Neuron (in vitro differentiated cells): ENCODE data around the gene ADRA2A.

Experiments used
- H2AFZ ChIP-seq: one replicate; pipeline ENCODE4 v1.6.1; 2013; ENCODE audit warnings: low read depth, mild to moderate bottlenecking, inconsistent platforms, low read length, moderate library complexity
- H3K27me3 ChIP-seq: one replicate; pipeline ENCODE4 v1.6.1; 2013; ENCODE audit warnings: low read length; ENCODE audit not compliant: insufficient read depth
- H3K36me3 ChIP-seq: one replicate; pipeline ENCODE4 v1.6.1; 2013; ENCODE audit warnings: low read length; ENCODE audit not compliant: insufficient read depth
- H3K4me1 ChIP-seq: one replicate; pipeline ENCODE4 v1.6.1; 2013; ENCODE audit warnings: low read length; ENCODE audit not compliant: insufficient read depth
- H3K4me3 ChIP-seq: 2 replicates; pipeline ENCODE4 v1.5.1; 2013; ENCODE audit warnings: mild to moderate bottlenecking, low read length, moderate library complexity
- H3K9me3 ChIP-seq: one replicate; pipeline ENCODE4 v1.6.1; 2013; ENCODE audit warnings: low read length

Gene ADRA2A

GRCh38 chr10:111077785-111078504 lies 1.1 kb downstream of the ADRA2A start:
- no peak overlapping the region for H3K4me3 ChIP-seq
- no peaks in the 10 kb centered on the region for H3K36me3 ChIP-seq
- H2AFZ ChIP-seq, result no peak overlapping the region
- peaks cover 54% of the 10 kb centered on the region for H3K27me3 ChIP-seq
- peaks cover 6% of the 10 kb centered on the region for H3K9me3 ChIP-seq
- H3K4me1 ChIP-seq, result peaks cover 9% of the 10 kb centered on the region

DNA sequence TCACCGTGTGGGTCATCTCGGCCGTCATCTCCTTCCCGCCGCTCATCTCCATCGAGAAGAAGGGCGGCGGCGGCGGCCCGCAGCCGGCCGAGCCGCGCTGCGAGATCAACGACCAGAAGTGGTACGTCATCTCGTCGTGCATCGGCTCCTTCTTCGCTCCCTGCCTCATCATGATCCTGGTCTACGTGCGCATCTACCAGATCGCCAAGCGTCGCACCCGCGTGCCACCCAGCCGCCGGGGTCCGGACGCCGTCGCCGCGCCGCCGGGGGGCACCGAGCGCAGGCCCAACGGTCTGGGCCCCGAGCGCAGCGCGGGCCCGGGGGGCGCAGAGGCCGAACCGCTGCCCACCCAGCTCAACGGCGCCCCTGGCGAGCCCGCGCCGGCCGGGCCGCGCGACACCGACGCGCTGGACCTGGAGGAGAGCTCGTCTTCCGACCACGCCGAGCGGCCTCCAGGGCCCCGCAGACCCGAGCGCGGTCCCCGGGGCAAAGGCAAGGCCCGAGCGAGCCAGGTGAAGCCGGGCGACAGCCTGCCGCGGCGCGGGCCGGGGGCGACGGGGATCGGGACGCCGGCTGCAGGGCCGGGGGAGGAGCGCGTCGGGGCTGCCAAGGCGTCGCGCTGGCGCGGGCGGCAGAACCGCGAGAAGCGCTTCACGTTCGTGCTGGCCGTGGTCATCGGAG lies 1.8 kb downstream of the ADRA2A start:
- Histone ChIP-seq H3K27me3 (peaks cover 50% of the 10 kb centered on the region), H3K36me3 (no peaks in the 10 kb centered on the region), H2AFZ (no peak overlapping the region), H3K4me3 (no peak overlapping the region), H3K9me3 (peaks cover 6% of the 10 kb centered on the region), H3K4me1 (peaks cover 9% of the 10 kb centered on the region)

GRCh38 chr10:111079241-111079760 lies 2.5 kb downstream of the ADRA2A start:
- no peak overlapping the region for H2AFZ ChIP-seq
- H3K36me3 ChIP-seq, result no peaks in the 10 kb centered on the region
- H3K9me3 ChIP-seq, result peaks cover 6% of the 10 kb centered on the region
- H3K4me1 ChIP-seq, result peaks cover 9% of the 10 kb centered on the region
- H3K4me3 ChIP-seq, result no peak overlapping the region
- H3K27me3 ChIP-seq, result peaks cover 46% of the 10 kb centered on the region

DNA sequence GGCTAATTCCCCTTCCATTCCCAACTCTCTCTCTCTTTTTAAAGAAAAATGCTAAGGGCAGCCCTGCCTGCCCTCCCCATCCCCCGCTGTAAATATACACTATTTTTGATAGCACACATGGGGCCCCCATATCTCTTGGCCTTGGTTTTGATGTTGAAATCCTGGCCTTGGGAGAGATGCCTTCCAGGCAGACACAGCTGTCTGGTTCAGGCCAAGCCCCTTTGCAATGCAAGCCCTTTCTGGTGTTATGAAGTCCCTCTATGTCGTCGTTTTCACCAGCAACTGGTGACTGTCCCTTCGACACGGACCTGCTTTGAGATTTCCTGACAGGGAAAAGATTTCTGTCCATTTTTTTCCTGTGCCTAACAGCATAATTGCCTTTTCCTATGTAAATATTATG lies 3.0 kb downstream of the ADRA2A start:
- Histone ChIP-seq H3K4me3 (no peak overlapping the region), H3K27me3 (peaks cover 41% of the 10 kb centered on the region), H3K4me1 (peaks cover 9% of the 10 kb centered on the region)

GRCh38 chr10:111080224-111080623 lies 3.4 kb downstream of the ADRA2A start:
- Histone ChIP-seq H3K4me3 (no peak overlapping the region), H3K27me3 (peaks cover 36% of the 10 kb centered on the region), H3K36me3 (no peaks in the 10 kb centered on the region), H3K9me3 (peaks cover 6% of the 10 kb centered on the region), H3K4me1 (peaks cover 9% of the 10 kb centered on the region), H2AFZ (no peak overlapping the region)

More for the DNA sequence above, 3.0 kb downstream of the ADRA2A start:
- H3K36me3 ChIP-seq, result no peaks in the 10 kb centered on the region
- peaks cover 6% of the 10 kb centered on the region for H3K9me3 ChIP-seq
- no peak overlapping the region for H2AFZ ChIP-seq

DNA sequence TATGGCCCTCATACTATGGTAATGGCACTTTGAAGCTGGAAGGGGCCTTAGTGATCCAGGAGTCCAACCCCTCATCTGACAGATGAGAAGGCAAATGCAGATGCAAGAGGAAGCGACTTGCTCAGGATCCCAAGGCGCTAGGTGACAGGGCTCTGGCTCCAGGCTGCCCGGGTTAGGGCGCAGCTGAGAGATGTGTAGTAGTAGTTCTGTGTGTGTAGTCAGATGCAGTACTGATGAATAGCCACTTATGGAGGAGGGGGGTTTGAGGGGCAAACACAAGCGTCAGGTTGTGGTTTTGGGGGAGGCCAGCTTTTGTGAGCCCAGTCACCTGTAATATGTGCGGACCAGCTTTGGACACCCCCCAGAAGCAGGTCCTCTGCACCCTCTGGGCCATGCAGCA lies 4.8 kb downstream of the ADRA2A start:
- H3K9me3 ChIP-seq, result peaks cover 6% of the 10 kb centered on the region
- H3K36me3 ChIP-seq, result no peaks in the 10 kb centered on the region
- no peak overlapping the region for H3K4me3 ChIP-seq
- peaks cover 2% of the 10 kb centered on the region for H3K4me1 ChIP-seq
- no peak overlapping the region for H2AFZ ChIP-seq
- peaks cover 25% of the 10 kb centered on the region for H3K27me3 ChIP-seq

- H3K9me3 ChIP-seq, result peaks cover 6% of the 10 kb centered on the region
- H3K36me3 ChIP-seq, result no peaks in the 10 kb centered on the region
- H2AFZ ChIP-seq, result no peak overlapping the region
- H3K4me1 ChIP-seq, result no peaks in the 10 kb centered on the region
- no peak overlapping the region for H3K4me3 ChIP-seq
- H3K27me3 ChIP-seq, result peaks cover 17% of the 10 kb centered on the region
Measured at GRCh38 chr10:111082102-111082975, 5.5 kb downstream of the ADRA2A start.

- Histone ChIP-seq H3K4me3 (no peak overlapping the region), H3K9me3 (peaks cover under 1% of the 10 kb centered on the region), H3K4me1 (no peaks in the 10 kb centered on the region), H2AFZ (no peak overlapping the region), H3K36me3 (no peaks in the 10 kb centered on the region), H3K27me3 (peaks cover 8% of the 10 kb centered on the region)
Measured at GRCh38 chr10:111083222-111084095, 6.6 kb downstream of the ADRA2A start.

DNA sequence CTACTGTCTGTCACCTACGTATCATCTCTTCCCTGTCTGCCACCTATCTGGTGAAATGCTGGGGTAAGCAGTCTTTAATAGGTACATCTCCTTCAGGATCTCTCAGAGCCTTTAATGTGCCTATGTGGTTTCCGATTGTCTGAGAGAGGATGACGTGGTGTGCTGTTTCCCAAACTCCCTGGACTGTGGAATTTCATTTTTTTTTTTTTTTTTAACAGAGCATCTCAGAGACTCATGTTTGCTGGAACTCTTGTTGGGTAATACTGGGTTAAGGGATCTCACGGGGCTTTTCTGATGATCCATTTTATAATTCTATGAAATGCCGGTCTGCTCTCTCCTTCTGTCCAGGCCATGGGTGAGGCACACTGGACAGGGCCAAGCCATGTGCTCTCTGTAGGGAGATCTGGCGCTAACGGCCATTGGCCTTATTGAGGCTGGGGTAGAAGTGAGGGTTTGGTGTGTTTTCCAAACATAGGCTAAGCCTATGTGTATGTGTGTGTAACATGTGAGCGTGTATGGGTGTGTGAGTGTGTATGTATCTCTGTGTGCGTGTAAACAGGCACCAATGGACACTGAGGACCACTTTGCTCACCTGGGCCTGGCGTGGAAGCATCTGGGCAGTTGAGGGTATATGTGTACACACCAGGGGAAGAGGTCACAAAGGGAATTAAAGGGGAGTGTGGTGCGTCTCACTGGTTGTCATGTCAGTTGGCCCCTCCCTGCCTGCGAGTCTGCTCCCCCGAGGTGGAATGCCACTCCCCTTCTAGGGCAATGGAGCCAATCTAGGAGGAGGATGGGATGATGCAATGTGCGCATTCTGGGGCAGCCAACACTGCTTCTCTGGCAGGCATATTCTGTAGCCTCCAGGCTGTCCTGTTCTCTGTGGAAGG lies 7.8 kb downstream of the ADRA2A start:
- Histone ChIP-seq H3K27me3 (peaks cover 4% of the 10 kb centered on the region), H3K9me3 (no peaks in the 10 kb centered on the region), H2AFZ (no peak overlapping the region), H3K4me3 (no peak overlapping the region), H3K4me1 (no peaks in the 10 kb centered on the region), H3K36me3 (no peaks in the 10 kb centered on the region)

DNA sequence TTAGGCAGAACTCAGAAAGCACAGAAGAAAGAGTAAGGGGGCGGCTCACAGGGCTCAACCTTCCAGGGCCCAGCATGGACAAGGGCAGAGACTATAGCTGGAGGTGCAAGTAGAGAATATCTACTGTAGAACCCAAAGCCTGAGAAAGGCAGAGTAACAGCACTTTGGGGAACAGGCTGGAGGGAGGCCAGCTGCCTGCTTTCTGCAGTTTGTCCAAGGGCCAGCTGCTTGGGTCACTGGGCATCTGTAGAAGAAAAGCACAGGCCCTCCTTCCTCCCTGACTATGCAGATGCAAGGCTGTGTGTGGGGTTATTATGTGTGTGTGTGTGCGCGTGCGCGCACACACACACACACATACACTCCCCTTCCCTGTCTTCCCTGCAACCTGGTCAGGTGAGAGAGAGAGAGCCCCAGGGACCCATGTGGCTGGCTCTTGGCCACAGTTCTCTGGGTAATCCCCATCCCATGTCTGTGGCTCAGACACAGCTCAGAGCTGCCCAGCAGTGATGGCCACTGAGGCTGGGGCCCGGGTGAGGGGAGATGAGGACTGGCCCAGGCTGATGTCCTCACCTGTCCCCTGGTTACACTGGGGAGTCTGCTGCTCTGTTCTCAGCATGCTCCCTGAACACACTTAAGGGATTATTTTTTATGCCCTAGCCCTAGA lies 9.0 kb downstream of the ADRA2A start:
- Histone ChIP-seq H3K36me3 (no peaks in the 10 kb centered on the region), H3K4me3 (no peak overlapping the region), H3K27me3 (peaks cover 4% of the 10 kb centered on the region), H2AFZ (no peak overlapping the region), H3K9me3 (no peaks in the 10 kb centered on the region), H3K4me1 (no peaks in the 10 kb centered on the region)

- Histone ChIP-seq H3K4me3 (no peak overlapping the region), H3K9me3 (no peaks in the 10 kb centered on the region), H3K27me3 (peaks cover 4% of the 10 kb centered on the region), H3K4me1 (no peaks in the 10 kb centered on the region), H2AFZ (no peak overlapping the region), H3K36me3 (no peaks in the 10 kb centered on the region)
Measured at GRCh38 chr10:111086574-111086973, 9.7 kb downstream of the ADRA2A start.
